ENCODE measurements around the gene BSND. TPM values are rescaled to one million over a fixed set of nuclear protein-coding genes. Genes with fewer than 3 reads are reported as not detected.
"Not testable (repeated sequence)": the region's sequence is repeated elsewhere in the genome, so short reads cannot be mapped to it uniquely, and the experiment has no call there.

The BSND gene
- total RNA-seq, 1 donor from 2014 or later = not detected

DNA sequence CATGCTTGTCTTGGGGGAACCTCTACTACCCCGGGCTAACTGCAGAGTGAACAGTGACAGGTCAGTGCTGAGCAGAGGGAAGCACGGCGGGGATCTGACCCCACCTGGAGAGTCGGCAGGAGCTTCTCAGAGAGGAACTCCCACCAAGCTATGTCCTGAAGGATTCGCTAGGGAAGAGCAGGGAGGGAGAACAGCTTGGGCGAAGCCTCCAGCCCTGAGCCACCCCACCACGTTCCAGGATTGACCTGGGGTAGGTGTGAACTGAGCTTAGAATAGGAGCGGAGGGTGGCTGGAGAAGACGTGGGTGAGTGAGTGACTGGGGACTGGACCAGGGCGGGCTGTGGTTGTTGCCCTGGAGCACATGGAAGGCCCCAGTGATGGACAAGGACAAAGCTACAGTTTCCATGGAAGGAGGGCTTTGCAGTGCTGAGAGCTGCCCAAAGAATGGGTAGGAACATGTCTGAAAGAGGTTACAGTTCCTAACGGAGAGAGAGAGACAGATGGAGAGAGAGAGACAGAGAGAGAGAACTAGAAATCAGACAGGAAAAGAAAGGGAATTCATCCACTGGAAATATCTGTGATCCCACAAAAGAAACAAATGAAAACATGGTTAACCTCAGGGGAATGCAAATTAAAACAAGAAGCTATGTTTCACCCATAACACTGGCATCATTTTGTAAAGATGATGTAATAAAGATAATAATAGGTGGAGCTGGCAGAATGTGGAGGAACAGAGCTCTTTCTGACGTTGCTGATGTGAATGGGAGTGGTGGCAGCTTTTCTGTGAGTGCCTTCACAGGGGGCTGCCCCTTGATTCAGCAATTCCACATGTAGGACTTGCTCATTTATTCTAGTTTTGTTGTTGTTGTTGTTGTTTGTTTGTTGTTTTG lies 17.2 kb downstream of the BSND start:
- DNase-seq (ENCODE audit: low spot score) = peak; percentile 82

DNA sequence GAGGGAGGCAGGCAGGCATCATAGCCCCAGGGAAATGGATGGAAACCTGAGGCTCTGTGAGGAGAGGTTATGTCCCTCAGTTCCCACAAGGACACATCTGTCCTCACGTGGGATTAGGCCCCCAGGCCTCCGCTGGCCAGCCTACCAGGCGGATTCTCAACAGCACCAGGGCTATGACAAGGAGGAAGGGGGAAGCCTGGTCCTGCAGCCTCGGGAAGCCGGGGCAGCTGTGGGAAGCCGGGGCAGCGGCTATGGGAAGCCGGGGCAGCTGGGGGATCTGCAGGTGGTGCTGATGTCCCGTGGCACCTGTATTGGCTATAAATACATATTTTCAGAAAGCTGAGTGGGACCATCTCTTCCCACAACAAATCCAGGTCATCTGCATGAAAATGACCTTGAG lies 19.7 kb downstream of the BSND start:
- peak; percentile 87 for DNase-seq (ENCODE audit: low spot score)

DNA sequence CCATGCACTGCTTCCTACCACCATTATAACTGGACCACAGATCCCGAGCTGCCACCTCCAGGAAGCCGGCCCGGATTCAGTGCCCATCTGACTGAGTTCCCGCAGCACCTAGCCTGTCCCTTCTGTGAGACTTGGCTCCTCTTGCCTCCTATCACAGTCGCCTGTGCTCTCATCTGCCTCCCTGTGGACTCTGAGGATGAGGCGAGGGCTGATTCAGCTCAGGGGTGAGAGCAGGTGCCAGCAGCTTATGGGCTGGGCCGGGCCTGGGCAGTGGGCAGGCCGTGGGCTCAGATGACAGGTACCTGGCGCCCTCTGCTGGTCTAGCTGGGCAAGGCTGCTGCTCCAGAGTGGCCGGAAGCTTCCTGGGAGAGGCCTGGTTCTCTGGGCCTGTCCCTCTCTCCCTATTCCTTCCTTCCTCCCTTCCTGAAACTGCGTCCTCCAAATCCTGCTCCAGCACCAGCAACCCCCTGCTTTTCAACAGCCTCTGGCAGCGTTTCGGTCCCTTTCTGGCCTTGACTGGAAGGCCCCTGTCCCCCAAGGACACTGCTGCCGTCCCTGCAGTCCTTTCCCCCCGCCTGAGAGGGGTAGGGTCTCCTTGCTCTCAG lies 23.3 kb downstream of the BSND start:
- peak; percentile 93 for DNase-seq (ENCODE audit: low spot score)

- DNase-seq (ENCODE audit: low spot score) = not testable (repeated sequence)
Measured at GRCh38 chr1:55024163-55024562, 25.4 kb downstream of the BSND start.

DNA sequence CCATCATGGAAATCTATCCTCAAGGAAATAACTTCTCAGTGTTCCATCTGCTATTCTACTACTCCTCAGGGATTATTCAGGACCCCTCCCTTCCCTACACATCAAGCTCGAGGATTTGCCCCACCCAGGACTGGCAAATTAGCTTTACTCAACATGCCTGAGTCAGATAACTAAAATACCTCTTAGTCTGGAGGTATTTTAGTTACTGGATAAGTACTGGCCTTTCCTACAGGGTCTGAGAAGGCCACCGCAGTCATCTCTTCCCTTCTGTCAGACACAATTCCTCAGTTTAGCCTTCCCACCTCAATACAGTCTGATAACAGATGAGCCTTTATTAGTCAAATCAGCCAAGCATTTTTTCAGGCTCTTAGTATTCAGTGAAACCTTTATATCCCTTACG lies 27.9 kb downstream of the BSND start:
- DNase-seq (ENCODE audit: low spot score) = not testable (repeated sequence)

DNA sequence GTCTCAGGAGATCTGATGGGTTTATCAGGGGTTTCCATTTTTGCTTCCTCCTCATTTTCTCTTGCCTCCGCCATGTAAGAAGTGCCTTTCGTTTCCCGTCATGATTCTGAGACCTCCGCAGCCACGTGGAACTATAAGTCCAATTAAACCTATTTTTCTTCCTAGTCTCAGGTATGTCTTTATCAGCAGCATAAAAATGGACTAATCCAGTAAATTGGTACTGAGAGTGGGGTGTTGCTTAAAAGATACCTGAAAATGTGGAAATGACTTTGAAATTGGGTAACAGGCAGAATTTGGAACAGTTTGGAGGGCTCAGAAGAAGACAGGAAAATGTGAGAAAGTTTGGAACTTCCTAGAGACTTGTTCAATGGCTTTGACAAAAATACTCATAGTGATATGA lies 32.4 kb downstream of the BSND start:
- not testable (repeated sequence) for DNase-seq (ENCODE audit: low spot score)

- no peak for DNase-seq (ENCODE audit: low spot score)
Measured at GRCh38 chr1:55033265-55033614, 34.5 kb downstream of the BSND start.

GRCh38 chr1:55034476-55035133 lies 35.9 kb downstream of the BSND start:
- DNase-seq (ENCODE audit: low spot score) = no peak

GRCh38 chr1:55035904-55036303 lies 37.2 kb downstream of the BSND start:
- DNase-seq (ENCODE audit: low spot score) = no peak

GRCh38 chr1:55037733-55038551 lies 39.2 kb downstream of the BSND start:
- DNase-seq (ENCODE audit: low spot score) = no peak

DNA sequence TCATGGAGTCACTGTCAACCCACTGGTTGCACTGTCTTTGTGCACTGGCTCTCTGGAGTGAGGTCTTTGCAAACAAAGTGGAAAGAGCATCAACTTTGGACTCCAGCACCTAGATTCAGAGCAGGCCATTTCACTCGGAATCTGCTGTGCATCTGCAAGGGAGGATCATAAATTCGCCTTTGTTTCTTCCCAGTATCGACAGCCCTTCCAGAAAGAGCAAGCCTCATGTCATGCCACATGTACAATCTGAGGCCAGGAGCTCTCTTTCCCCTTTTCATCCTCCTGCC lies 39.8 kb downstream of the BSND start:
- no peak for DNase-seq (ENCODE audit: low spot score)

DNA sequence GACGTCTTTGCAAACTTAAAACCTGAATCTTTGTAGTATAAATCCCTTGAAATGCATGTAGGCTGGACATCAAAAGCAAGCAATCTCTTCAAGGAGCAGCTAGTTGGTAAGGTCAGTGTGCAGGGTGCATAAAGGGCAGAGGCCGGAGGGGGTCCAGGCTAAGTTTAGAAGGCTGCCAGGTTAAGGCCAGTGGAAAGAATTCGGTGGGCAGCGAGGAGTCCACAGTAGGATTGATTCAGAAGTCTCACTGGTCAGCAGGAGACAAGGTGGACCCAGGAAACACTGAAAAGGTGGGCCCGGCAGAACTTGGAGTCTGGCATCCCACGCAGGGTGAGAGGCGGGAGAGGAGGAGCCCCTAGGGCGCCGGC lies 40.2 kb downstream of the BSND start:
- DNase-seq (ENCODE audit: low spot score) = no peak

DNA sequence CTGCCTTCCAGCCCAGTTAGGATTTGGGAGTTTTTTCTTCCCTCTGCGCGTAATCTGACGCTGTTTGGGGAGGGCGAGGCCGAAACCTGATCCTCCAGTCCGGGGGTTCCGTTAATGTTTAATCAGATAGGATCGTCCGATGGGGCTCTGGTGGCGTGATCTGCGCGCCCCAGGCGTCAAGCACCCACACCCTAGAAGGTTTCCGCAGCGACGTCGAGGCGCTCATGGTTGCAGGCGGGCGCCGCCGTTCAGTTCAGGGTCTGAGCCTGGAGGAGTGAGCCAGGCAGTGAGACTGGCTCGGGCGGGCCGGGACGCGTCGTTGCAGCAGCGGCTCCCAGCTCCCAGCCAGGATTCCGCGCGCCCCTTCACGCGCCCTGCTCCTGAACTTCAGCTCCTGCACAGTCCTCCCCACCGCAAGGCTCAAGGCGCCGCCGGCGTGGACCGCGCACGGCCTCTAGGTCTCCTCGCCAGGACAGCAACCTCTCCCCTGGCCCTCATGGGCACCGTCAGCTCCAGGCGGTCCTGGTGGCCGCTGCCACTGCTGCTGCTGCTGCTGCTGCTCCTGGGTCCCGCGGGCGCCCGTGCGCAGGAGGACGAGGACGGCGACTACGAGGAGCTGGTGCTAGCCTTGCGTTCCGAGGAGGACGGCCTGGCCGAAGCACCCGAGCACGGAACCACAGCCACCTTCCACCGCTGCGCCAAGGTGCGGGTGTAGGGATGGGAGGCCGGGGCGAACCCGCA lies 40.8 kb downstream of the BSND start, which contains the start of gene PCSK9:
Gene PCSK9 (plus strand): TSS at position 207 of the 741 bp plus-strand sequence. CDS start 290 bp downstream, at position 497.
- DNase-seq (ENCODE audit: low spot score) = no peak

- peak; percentile 87 for DNase-seq (ENCODE audit: low spot score)
Measured at GRCh38 chr1:55040083-55040932, 41.6 kb downstream of the BSND start.

DNA sequence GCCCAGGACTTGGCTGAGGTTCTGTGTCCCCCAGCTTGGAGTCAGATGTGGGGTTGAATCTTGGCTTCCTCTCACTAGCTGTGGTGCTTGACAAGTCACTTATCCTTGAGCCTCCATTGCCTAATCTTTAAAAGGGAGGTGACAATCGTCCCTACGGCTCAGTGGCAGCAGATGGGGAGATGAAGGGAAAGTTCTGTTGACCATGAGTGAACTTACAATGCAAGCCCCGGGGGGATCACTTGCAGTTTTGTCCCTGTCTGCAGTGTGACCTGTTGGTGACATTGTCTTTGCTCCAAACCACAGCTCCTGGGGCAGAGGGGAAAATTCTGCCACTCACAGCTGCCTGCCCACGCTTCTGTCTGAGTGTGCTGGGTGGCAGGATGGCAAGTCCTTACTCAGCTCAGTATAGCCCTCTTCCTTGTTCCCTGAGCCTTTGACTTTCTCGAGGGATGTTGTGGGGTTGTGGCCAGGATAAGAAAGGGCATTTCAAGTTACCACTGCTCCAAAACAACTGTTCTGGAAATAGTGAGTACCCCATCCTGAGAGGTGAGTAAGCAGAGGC lies 42.3 kb downstream of the BSND start:
- DNase-seq (ENCODE audit: low spot score) = no peak

DNA sequence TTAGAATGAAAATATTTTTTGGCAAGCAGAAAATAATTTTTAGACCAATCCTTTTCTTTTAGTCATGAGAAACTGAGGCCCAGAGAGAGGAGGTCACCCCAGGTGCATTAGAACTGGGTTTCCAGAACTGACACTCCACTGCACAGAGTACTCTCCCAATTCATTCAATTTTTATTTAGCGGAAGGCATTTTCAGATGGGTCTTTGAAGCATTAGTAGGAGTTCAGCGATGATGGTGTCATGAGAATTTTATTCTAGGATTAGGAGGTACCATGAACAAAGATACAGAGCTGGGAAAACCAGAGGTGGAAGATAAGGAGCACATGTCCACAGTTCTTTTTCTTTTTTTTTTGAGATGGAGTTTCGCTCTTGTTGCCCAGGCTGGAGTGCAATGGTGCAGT lies 42.9 kb downstream of the BSND start:
- no peak for DNase-seq (ENCODE audit: low spot score)

- no peak for DNase-seq (ENCODE audit: low spot score)
Measured at GRCh38 chr1:55043011-55043410, 44.3 kb downstream of the BSND start.

DNA sequence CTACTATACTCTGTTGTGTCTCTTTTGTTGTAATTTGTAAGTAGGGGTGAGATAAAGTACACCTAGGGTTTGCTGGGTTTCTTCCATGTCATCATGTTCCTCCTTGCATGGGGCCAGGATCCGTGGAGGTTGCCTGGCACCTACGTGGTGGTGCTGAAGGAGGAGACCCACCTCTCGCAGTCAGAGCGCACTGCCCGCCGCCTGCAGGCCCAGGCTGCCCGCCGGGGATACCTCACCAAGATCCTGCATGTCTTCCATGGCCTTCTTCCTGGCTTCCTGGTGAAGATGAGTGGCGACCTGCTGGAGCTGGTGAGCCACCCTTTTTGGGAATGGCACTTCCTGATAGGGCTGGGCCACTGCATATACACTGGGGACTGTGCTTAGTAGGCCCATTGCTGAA lies 45.0 kb downstream of the BSND start:
- DNase-seq (ENCODE audit: low spot score) = no peak

DNA sequence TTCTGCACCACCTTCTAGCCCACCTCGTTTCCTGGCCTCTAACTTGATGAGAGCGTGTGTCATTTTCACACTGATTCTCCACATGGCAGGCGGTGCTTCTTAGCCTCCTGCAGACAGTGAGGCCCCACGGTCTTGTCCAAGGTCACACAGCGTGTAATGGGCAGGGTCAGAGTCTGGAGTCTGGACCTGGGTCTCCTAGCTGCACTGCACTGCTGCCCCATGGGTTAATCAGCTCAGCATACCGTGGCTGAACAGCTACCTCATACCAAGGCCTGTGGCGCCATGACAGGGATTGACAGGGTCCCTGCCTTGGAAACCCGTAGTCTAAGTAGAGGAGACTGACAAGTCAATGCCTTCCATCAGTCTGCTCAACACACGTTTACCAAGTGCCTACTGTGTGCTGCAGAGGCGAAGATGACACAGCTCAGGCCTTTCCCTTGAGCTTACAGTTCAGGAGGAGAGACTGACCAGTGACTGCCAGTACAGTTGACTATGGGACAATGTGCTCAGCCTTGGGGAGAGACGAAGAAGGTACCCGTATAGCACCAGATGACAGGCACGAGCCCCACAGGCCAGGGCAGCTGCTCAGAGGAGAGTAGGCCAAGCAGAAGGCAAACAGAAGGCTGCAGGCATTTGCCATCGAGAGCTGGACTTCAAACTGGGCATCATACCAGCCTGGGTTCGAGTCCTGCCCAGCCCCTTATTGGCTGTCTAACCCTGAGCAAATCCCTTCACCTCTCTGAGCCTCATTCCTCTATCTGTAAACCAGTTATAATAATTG lies 46.1 kb downstream of the BSND start:
- no peak for DNase-seq (ENCODE audit: low spot score)
